Uterus (tissue), 4 donors: ENCODE data around the gene ADAMTSL5. TPM values are rescaled to one million over a fixed set of nuclear protein-coding genes. Genes with fewer than 3 reads are reported as not detected.

ENCODE experiments used
- DNase-seq, 2 donors: peaks; one replicate each; pipeline ENCODE4 v3.0.0-alpha.2; 2019 to 2020
- H3K27ac ChIP-seq, 2 donors: fragments of 200-600 bp; sonication (generic); 1 replicate in 1 of 2; 2 replicates in 1 of 2; pipeline ENCODE4 v1.5.1; 2016 to 2018
- H3K27me3 ChIP-seq, 2 donors: fragments of 200-600 bp; sonication (generic); one replicate each; pipeline ENCODE4 v1.5.1; 2018 to 2019; ENCODE audit warnings: control low read depth in 1 of 2
- H3K36me3 ChIP-seq, 2 donors: fragments of 200-600 bp; sonication (generic); one replicate each; pipeline ENCODE4 v1.5.1; 2019; ENCODE audit warnings: control low read depth in 1 of 2
- H3K4me1 ChIP-seq, 2 donors: fragments of 200-600 bp; sonication (generic); one replicate each; pipeline ENCODE4 v1.5.1; 2018 to 2019; ENCODE audit warnings: control low read depth in 1 of 2
- H3K4me3 ChIP-seq, 2 donors: fragments of 200-600 bp; sonication (generic); 1 replicate in 1 of 2; 2 replicates in 1 of 2; pipeline ENCODE4 v1.5.1; 2018 to 2019; ENCODE audit warnings: mild to moderate bottlenecking in 1 of 2
- H3K9me3 ChIP-seq, 2 donors: fragments of 200-600 bp; sonication (generic); one replicate each; pipeline ENCODE4 v1.5.1; 2019; ENCODE audit warnings: control low read depth in 1 of 2
- POLR2A ChIP-seq, 2 donors: fragments of 450-650 bp; IDR thresholded peaks; one replicate each; pipeline ENCODE4 v1.6.1; 2016; ENCODE audit warnings: antibody characterized with exemption in 2 of 2, mild to moderate bottlenecking in 1 of 2, moderate library complexity in 1 of 2
- intact Hi-C: fragments of 100-400 bp; cut with DNase I; formaldehyde crosslinking; loops from one replicate; pipeline ENCODE4 v1.15.1; 2023; ENCODE audit warnings: low total_unique reads
- total RNA-seq, 4 donors: library from RNA; depleted of rRNA in 3 of 4; stranded (reverse); fragments of >200 nt in 3 of 4; gene quantifications; one replicate each; pipeline versions ENCODE4 v1.1.0 to v1.2.4, GENCODE V29; 2014 to 2023
- TF ChIP-seq, protein P1 (sequence below), 4 experiments: fragments of 200-600 bp in 2 of 4; fragments of 450-650 bp in 2 of 4; sonication (generic) in 2 of 4; IDR thresholded peaks; one replicate each; pipeline ENCODE4 v1.5.1; 2016 to 2019; ENCODE audit warnings: antibody characterized with exemption in 4 of 4, mild to moderate bottlenecking in 2 of 4, moderate library complexity in 1 of 4
- donor health status: DM: yes; HTN: yes; CAD: no.

Gene ADAMTSL5
- total RNA-seq, 4 donors from 2014 or later: 3.5 to 39.4 (median 12.6) TPM

GRCh38 chr19:1468274-1468820, 44.5 kb downstream of the ADAMTSL5 start:
- no peak overlapping the region for H3K4me3 ChIP-seq
- DNase-seq: no peak
- intact Hi-C loops: no loop called here
- peaks cover 12 to 53% of the 10 kb centered on the region in 2 donors for H3K4me1 ChIP-seq
- H3K9me3 ChIP-seq: no peaks in the 10 kb centered on the region
- H3K36me3 ChIP-seq: no peaks in the 10 kb centered on the region
- TF ChIP-seq, protein P1, sequence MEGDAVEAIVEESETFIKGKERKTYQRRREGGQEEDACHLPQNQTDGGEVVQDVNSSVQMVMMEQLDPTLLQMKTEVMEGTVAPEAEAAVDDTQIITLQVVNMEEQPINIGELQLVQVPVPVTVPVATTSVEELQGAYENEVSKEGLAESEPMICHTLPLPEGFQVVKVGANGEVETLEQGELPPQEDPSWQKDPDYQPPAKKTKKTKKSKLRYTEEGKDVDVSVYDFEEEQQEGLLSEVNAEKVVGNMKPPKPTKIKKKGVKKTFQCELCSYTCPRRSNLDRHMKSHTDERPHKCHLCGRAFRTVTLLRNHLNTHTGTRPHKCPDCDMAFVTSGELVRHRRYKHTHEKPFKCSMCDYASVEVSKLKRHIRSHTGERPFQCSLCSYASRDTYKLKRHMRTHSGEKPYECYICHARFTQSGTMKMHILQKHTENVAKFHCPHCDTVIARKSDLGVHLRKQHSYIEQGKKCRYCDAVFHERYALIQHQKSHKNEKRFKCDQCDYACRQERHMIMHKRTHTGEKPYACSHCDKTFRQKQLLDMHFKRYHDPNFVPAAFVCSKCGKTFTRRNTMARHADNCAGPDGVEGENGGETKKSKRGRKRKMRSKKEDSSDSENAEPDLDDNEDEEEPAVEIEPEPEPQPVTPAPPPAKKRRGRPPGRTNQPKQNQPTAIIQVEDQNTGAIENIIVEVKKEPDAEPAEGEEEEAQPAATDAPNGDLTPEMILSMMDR (IDR thresholded peaks at IDR 0.05): no peak
- TF ChIP-seq POLR2A (IDR thresholded peaks at IDR 0.05): no peak
- H3K27ac ChIP-seq: no peak overlapping the region
- peaks cover 32 to 43% of the 10 kb centered on the region in 2 donors for H3K27me3 ChIP-seq

- Histone ChIP-seq H3K4me3 (no peak overlapping the region), H3K4me1 (peaks cover 12 to 53% of the 10 kb centered on the region in 2 donors), H3K27me3 (peaks cover 32 to 40% of the 10 kb centered on the region in 2 donors), H3K27ac (no peak overlapping the region), H3K9me3 (no peaks in the 10 kb centered on the region), H3K36me3 (no peaks in the 10 kb centered on the region)
- intact Hi-C loops: no loop called here
- DNase-seq: no peak
- TF ChIP-seq, protein P1 (IDR thresholded peaks at IDR 0.05): no peak
- no peak for TF ChIP-seq POLR2A (IDR thresholded peaks at IDR 0.05)
Measured at GRCh38 chr19:1467490-1468273, 45.1 kb downstream of the ADAMTSL5 start.

DNA sequence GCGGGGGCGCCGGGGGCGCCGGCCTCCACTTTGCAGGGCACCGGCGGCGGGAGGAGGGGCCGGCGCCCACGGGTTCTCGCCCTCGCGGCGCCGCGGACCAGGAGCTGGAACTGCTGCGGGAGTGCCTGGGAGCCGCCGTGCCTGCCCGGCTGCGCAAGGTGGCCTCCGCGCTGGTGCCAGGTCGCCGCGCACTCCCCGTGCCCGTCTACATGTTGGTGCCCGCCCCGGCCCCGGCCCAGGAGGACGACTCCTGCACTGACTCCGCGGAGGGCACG, 45.7 kb downstream of the ADAMTSL5 start:
- Histone ChIP-seq H3K4me1 (peaks cover 12 to 53% of the 10 kb centered on the region in 2 donors), H3K9me3 (no peaks in the 10 kb centered on the region), H3K36me3 (no peaks in the 10 kb centered on the region), H3K4me3 (no peak overlapping the region), H3K27ac (no peak overlapping the region), H3K27me3 (peaks cover 28 to 40% of the 10 kb centered on the region in 2 donors)
- DNase-seq: no peak
- no peak for TF ChIP-seq POLR2A (IDR thresholded peaks at IDR 0.05)
- TF ChIP-seq, protein P1 (IDR thresholded peaks at IDR 0.05): no peak
- intact Hi-C loops: no loop called here

- H3K4me3 ChIP-seq: no peak overlapping the region
- no peak for DNase-seq
- no peaks in the 10 kb centered on the region for H3K36me3 ChIP-seq
- H3K27me3 ChIP-seq: peaks cover 24 to 40% of the 10 kb centered on the region in 2 donors
- TF ChIP-seq, protein P1 (IDR thresholded peaks at IDR 0.05): no peak
- no peak for TF ChIP-seq POLR2A (IDR thresholded peaks at IDR 0.05)
- no peaks in the 10 kb centered on the region for H3K9me3 ChIP-seq
- H3K27ac ChIP-seq: no peak overlapping the region
- peaks cover 12 to 53% of the 10 kb centered on the region in 2 donors for H3K4me1 ChIP-seq
- intact Hi-C loops: no loop called here
Measured at GRCh38 chr19:1466461-1467214, 46.2 kb downstream of the ADAMTSL5 start.

DNA sequence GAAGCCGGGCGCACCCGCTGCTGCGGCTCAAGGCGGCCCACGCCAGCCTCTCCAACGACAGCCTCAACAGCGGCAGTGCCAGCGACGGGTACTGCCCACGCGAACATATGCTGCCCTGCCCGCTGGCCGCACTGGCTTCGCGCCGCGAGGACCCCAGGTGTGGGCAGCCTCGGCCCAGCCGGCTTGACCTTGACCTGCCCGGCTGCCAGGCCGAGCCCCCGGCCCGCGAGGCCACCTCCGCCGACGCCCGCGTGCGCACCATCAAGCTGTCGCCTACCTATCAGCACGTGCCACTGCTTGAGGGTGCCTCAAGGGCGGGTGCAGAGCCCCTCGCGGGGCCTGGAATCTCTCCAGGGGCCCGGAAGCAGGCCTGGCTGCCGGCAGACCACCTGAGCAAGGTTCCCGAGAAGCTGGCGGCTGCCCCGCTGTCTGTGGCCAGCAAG, 46.8 kb downstream of the ADAMTSL5 start:
- Histone ChIP-seq H3K4me3 (no peak overlapping the region), H3K9me3 (no peaks in the 10 kb centered on the region), H3K4me1 (peaks cover 10 to 48% of the 10 kb centered on the region in 2 donors), H3K27ac (no peak overlapping the region), H3K27me3 (peaks cover 21 to 36% of the 10 kb centered on the region in 2 donors), H3K36me3 (no peaks in the 10 kb centered on the region)
- TF ChIP-seq, protein P1 (IDR thresholded peaks at IDR 0.05): no peak
- TF ChIP-seq POLR2A (IDR thresholded peaks at IDR 0.05): no peak
- intact Hi-C loops: no loop called here
- no peak for DNase-seq
